ENCODE measurements around the gene MEOX2.

- TF ChIP-seq CTCF (IDR thresholded peaks at IDR 0.05; ENCODE audit: poor library complexity, severe bottlenecking) (no peak), REST (IDR thresholded peaks at IDR 0.05; ENCODE audit: borderline replicate concordance) (no peak), TAF1 (IDR thresholded peaks at IDR 0.05; ENCODE audit: low read depth) (no peak), EZH2 (IDR thresholded peaks at IDR 0.05; ENCODE audit: borderline replicate concordance, insufficient read depth, low read length, poor library complexity, severe bottlenecking) (no peak), POLR2AphosphoS5 (IDR thresholded peaks at IDR 0.05) (no peak), EP300 (conservative IDR thresholded peaks at IDR 0.05; ENCODE audit: poor library complexity, severe bottlenecking) (no peak), MXI1 (conservative IDR thresholded peaks at IDR 0.05; ENCODE audit: poor library complexity, severe bottlenecking) (no peak)
These were observed 29.0 kb upstream of the MEOX2 start for GRCh38 chr7:15715435-15715834.

All from neural cell (in vitro differentiated cells).